GM18870 (cell line): ENCODE measurements around the gene APBB1.
A peak's percentile ranks its signal among the peaks of the same experiment; 100 is the strongest.

ENCODE experiments used
- ATAC-seq: cut with Tn5 transposase; IDR thresholded peaks from one replicate; pipeline ENCODE4 v1.9.1; 2021; ENCODE audit warnings: moderate library complexity; ENCODE audit not compliant: unreplicated experiment

Gene APBB1

GRCh38 chr11:6419009-6419631 lies at the start of gene APBB1:
APBB1 (minus strand) TSS chr11:6419094; CDS start chr11:6411347, 7,747 bp downstream.
- no peak for ATAC-seq

GRCh38 chr11:6459099-6459450 lies 40.2 kb upstream of the APBB1 start:
- no peak for ATAC-seq

DNA sequence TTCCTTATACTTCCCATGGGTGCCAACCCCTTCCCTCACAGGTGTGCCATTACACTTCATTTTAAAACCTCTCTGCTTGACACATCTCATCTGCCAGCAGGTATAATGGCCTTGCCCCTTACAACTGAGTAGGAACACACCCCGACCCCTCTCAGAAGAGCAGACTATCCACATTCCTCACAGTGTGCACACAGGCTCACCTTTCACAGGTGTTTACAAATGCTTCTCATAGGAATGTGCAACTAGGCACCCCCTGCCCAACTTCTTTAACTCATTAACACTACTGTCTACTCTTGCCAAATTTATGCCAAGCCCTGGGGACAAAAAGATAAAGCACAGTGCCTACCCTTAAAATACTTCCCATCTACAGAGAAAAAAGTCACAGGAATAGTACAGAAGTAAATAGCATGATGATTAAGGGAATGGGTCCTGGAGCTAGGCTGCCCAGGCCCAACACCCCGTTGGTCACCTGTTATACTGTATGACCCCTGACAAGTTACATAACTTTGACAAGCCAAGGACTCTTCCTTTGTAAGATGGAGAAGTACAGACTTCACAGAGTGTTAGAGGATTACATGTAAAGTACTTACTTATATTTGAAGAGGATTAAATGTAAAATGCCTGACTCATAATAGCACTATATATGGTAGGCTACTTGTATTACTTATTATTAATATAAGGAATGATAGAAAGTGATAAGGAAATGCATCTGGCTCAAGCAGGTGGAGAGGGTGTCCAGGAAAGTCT lies 39.6 kb upstream of the APBB1 start:
- ATAC-seq = no peak

DNA sequence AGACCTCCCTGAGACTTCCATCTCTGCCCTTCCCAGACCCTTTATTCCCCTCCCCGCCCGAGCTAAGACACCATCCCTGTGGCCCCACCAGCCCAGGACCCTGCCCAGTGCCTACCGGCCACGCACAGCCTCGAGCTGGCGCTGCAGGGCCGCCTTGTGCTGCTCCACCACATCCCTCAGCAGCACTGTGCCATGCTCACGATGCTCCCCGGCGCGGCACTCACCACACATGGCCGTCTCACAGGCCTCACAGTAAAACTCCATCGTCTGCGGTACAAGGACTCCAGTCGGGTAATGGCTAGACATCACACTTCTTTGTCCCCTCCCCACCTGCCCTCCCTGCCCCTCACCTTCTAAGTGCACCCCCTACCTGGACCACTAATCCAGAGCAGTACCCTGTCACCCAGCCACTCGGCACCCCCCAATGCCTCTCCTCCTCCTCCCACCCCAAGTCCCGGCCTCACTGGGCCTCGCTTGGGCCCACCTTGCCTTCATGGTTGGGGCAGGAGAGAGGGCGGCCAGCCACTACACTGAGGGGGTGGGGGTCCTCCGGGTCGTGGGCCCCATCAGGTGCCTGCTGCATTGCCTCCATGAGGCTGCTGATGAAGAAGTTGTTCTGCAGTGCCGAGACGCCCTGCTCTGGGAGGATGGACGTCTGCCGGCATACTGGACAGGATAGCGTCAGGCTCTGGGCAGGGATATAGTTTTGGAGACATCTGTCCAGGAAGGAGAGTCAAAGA lies 38.9 kb upstream of the APBB1 start:
- no peak for ATAC-seq

GRCh38 chr11:6456361-6457073 lies 37.6 kb upstream of the APBB1 start:
- no peak for ATAC-seq

- ATAC-seq = no peak
These were observed 36.2 kb upstream of the APBB1 start for GRCh38 chr11:6455070-6455469.

DNA sequence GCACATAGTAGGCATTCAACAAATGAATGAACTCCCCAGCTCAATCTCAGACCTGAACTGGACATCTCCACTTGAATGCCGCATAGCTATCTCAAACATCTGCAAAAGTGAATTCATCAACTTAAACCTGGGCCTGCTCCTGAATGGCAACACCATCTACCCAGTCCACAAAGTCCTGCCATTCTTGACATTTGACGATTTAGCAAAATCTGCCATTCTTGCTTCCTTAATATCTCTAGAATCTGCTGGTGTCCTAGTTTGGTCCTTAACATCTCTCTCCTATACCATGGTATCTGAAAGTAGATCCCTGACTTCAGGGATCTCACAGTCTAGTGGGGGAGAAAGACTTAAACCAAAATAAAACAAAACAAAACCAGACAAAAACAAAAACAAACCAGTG lies 34.3 kb upstream of the APBB1 start:
- no peak for ATAC-seq

DNA sequence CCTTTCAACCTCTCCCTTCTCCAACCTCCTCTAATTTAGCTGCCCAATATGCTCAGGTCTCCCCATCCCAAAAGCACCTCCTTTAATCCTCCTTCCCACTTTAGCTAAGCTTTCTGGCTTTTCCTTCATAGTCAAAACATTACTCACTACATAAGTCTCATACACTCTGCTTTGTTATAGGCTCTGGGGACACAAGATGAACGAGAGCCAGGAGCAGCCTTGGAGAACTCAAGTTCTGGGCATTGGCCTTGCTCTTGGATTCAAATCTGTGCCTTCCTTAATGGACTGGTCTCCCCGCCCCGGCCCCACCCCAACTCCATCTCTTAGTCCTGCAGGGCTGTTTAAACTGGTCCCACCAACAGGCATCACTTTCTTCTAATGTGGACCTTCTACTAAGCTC lies 33.3 kb upstream of the APBB1 start:
- no peak for ATAC-seq

DNA sequence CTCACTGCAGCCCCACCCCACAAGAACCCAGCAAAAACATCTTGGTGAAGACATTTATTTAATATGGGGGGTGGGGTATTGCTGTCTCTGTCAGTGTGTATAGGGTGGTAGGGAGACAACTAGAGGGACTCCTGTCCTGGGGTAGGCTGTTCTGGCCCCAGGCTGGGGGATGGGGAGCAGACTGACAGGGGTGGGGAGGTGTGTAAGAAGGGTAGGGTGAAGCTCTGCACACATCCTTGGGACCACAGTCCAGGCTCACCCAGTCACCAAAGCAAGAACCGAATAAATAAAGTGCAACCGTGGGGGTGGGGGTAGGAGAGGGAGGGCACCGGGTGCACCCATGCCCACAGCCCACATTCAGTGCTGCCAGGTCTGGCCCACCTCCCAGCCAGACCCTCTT lies 29.7 kb upstream of the APBB1 start:
- ATAC-seq = no peak

DNA sequence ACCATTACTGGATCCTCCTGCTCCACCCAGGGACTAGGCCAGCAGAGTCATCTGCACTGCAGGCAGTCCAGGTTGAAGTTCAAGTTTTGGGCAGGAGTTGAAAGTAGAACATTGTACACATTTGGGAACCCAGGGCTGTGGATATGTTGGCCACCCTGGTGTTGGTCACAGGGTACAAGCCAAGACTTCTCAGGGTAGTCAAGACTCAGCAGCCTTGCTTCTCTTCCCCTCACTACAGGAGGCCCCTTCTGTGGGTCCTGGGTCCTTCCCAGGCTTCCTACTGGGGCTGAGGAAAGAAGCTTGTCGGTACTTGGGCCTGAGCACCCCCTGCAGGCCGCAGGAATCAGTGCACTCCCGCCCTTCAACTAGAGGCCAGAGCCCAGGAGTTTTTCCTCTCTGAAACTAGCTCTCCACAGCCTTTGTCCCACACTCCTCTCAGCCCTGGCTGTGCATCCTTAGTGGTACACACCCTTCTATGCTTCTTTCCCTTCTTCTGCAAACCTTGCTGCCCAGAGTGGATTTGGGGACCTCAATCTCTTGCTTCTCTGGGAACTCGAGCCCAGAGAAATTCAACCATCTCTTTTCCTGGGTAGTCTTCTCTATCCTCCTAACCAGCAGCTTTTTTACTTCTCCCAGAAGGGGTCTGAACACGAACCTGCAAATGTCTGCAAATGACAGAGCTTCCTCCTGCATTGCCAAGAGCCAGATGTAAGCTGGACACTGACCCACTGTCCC lies 24.5 kb upstream of the APBB1 start:
- peak; percentile 67 for ATAC-seq

GRCh38 chr11:6442441-6442840 lies 23.5 kb upstream of the APBB1 start:
- ATAC-seq = no peak

DNA sequence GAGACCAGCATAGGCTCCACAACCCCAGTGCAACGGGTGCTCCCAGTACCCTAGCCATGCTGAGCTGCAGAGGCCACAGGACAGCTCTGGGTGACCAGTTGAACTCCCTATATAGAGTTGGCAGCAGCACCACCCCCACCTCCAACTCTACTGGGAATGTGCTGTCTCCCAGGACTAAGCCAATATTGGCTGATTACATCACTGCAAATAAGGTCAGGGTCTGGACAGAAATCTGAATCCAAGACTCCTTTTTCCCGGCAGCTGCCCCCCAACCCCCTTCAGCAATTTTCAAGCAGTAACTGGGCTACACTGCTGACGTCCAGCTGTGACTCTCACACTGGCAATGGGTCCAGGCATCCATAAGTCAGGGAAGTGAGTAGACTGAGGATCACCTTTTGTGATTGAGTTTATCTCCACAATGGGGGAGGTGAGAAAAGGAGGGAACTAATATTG lies 22.0 kb upstream of the APBB1 start, which contains the start of gene HPX:
TSS of gene HPX (minus strand) at position 82 of the 453 bp plus-strand sequence. CDS start at position 58, 24 bp downstream.
- ATAC-seq = no peak

DNA sequence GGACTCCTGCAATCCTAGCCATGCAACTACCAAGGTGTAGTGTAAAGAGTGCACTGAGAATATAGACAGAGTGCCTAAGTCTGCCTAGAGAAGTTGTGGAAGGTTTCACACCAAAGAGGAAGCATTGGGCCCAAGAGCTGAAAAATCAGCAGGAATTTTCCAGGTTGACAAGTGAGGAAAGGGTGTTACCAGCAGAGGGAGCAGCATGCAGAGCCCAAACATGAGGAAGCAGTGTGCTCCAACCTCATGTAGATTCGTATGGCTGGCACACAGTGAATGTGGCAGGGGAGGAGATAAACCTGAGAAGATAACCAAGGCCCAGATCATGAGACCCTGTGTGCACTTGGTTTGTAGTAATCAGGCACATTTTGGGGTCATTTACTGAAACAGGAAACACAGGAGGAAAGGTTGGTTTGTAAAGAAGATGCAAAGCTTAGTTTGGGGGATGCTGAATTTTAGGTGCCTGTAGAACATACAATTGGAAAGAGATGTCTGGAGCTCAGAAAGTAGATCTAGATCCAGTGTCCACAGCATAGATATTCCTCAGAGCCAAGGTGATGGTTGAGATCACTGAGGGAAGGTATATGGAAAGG lies 20.2 kb upstream of the APBB1 start:
- no peak for ATAC-seq

DNA sequence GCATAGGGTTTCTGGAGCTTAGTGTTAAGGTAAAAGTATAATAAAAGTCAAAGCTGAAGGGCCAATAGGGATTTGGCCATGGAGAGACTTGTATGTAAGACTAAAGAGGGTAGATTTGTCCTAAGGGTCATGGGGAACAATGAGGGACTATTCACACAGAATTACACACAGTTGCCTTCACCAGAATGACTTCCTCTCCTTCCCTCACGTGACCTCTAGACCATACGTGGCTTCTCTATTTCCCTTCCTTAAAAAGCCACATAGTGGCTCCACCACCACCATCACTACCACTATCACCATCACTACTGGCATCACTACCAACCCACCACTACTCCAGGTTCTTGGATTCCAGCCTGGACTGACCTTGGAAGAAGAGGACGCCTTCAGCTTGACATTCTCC lies 19.1 kb upstream of the APBB1 start:
- ATAC-seq = no peak

GRCh38 chr11:6437423-6437822 lies 18.5 kb upstream of the APBB1 start:
- no peak for ATAC-seq

DNA sequence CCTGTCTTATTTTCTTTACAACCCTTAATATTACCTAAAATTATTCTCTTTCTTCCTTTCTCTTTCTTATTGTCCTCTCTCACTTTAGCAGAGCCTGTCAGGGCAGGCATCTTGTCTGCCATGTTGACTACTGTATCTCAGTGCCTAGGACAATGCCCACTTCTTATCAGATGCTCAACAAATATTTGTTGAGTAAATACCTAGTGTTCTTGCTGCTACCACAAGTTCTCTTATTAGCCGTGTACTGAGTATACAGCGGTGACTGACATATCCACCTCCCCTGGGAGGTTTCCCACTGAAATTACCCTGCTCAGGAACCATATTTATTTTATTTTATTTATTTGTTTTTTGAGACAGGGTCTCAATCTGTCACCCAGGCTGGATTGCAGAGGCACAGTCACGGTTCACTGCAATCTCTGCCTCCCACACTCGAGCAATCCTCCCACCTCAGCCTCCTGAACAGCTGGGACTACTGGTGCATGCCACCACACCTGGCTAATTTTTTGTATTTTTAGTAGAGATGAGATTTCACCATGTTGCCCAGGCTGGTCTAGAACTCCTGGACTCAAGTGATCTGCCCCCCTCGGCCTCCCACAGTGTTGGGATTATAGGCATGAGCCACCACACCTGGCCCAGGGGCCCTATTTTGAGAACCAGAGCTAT lies 15.2 kb upstream of the APBB1 start:
- no peak for ATAC-seq

- no peak for ATAC-seq
These were observed 13.0 kb upstream of the APBB1 start for GRCh38 chr11:6431861-6432260.

DNA sequence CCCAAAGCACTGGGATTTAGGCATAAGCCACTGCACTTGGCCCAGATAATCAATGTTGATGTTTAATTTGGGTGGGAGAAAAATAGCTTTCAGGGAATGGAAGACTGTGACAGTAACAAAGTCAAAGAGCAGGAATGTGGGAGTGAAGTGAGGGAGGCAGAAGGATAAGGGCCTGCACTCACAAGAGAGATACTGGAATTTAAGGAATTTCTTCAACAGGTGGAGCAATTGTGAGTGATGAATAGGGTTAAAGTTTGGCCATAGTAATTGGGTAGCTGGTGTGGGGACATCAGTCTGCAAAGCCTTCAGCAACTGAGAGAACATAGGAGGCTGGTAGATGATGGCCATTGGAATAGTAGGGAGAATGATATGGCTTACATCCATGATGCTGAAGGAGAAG lies 8.6 kb upstream of the APBB1 start:
- no peak for ATAC-seq

DNA sequence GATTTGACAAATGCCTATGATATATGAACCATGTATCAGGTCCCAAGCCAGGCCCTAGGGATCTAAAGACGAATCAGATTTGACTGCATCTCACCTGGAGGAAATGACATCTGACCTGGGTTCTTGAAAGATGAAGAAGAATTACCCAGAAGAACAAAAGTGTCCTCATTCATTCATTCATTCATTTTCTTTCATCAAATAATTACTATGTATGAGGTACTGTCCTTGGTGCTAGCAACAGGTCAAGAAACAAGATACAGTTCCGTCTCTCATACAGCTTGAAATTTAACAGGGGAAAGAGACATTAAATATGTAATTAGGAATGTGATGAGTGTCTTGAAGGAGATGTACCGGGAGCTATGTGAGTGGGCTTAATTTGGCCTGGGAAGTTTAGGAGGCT lies 1.8 kb upstream of the APBB1 start:
- no peak for ATAC-seq

DNA sequence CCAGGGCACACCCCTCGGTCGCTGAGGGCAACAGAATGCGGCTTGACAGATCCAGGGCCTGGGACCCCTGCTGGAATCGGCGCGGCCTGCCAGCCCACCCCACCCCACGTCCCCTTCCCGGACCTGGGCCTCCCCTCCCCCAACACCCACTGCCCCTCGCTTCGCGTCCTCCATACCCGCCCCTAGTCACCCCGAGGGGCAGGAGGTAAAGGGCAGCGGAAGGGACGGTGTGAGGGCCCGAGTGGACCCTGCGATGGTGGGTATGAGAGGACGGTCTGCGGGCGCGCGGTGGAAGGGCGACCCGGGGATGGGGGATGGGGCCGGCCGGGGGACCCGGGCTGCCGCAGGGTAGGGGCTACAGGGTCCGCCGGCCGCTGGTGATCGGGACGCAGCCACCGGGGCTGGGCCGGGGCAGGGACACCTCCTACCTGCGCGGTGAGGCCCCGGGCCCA lies 311 bp downstream of the APBB1 start:
- ATAC-seq = no peak
